GM18520 (cell line): ENCODE measurements around the gene SNTG2.

Source experiments
- ATAC-seq: cut with Tn5 transposase; IDR thresholded peaks from one replicate; pipeline ENCODE4 v1.9.1; 2021; ENCODE audit not compliant: unreplicated experiment

SNTG2 gene

GRCh38 chr2:926259-926793 is 24.3 kb upstream of the SNTG2 start:
- ATAC-seq = no peak

- ATAC-seq = no peak
Measured at GRCh38 chr2:926896-927295, 23.8 kb upstream of the SNTG2 start.

DNA sequence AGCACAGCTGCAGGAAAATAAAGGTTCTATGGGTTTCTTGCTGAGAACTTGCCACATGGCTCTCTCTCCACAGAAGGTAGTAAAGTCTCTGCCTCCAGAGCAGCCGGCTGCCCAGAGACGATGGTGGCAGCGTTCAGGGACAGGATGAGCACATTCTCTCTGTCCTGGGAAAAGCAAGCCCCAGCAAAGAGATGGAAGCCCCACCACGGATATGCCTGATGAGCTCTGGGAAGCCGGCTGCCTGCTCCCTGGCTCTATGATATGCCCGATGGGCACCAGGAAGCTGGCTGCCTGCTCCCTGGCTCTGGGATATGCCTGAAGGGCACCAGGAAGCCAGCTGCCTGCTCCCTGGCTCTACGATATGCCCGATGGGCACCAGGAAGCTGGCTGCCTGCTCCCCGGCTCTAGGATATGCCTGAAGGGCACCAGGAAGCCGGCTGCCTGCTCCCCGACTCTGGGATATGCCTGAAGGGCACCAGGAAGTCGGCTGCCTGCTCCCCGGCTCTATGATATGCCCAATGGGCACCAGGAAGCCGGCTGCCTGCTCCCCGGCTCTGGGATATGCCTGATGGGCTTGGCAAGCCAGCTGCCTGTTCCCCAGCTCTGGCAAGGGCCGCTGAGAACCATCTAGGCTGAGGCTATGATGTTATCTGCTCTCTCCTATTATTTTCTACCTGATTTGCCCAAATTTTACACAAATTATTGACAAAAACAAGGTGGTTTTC is 21.5 kb upstream of the SNTG2 start:
- no peak for ATAC-seq

GRCh38 chr2:929925-930324 is 20.7 kb upstream of the SNTG2 start:
- ATAC-seq = no peak

GRCh38 chr2:930935-931334 is 19.7 kb upstream of the SNTG2 start:
- no peak for ATAC-seq

DNA sequence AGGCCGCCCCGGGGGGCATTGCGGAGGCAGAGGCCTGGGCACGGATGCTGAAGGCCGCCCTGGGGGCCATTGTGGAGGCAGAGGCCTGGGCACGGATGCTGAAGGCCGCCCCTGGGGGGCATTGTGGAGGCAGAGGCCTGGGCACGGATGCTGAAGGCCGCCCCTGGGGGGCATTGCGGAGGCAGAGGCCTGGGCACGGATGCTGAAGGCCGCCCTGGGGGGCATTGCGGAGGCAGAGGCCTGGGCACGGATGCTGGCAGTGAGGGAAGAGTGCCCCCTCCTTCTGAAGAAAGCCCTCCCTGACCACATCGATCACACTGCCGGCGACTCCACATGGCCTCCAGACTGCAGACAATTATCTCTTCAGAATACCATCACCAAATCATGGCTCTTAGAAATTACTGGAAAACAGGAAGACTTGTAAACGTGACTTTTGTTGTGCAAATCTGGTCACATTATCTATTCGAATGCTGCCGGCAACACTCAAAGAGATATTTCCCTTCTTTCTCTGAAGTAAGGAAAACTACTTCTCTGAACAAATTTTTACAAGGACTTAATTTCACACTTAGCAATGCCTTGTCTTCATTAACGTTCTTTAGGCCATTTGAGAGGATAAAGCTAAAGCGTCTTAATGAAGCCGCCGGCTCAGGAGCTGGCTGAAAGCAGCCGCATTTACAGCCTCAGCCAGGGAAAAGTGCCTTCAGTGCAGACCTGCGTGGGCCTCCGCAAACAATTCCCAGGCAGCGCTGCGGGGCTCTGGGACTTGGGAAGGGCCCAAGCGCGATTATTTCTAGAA is 18.1 kb upstream of the SNTG2 start:
- ATAC-seq = no peak

DNA sequence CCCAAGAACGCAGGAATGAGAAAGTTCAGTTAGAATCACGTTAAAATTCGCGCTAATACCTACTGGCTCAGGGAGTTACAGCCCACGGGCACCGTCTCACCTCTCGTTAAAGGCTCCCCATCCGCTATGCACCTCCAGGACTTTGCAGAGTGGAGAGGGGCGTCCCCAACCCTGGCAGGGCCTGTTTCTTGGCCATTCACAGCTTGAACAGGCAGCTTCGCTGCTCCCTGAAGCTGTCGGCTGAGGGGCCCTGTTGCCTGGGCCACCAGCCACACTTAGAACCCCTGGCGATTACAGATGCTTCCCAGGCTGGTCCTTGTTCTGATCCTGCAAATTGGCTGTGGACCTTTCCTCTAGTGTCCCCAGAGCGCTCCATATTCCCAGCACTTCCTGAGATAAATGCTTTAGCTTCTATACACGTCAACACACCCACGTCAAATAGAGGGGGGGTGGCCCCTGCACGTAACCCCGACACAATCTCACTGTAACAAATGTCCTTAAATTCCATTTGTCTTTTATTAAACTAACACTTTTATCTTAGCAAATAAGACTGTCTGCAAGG is 16.8 kb upstream of the SNTG2 start:
- ATAC-seq = no peak

DNA sequence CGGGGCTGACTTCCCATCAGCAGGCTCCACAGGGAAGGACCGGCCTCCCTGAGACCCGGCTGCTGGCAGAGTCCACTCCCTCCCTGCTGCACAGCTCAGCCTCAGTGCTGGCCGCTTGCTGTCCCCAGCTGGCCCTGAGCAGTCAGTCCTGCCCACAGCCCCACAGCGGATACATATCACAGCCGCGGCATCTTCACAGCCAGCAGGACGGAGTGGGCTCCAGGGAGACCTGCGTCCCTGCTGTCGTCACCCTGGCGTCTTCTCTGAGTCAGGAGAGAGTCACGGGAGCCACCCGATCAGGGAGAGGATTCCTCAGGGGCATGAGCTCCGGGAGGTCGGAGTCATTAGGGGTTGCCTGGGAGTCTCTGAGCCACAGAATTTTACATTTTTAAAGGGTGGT is 13.1 kb upstream of the SNTG2 start:
- ATAC-seq = no peak

- no peak for ATAC-seq
Measured at GRCh38 chr2:938181-939005, 12.3 kb upstream of the SNTG2 start.

GRCh38 chr2:939936-940601 is 10.6 kb upstream of the SNTG2 start:
- no peak for ATAC-seq

GRCh38 chr2:941871-942270 is 8.8 kb upstream of the SNTG2 start:
- ATAC-seq = no peak

- no peak for ATAC-seq
Measured at GRCh38 chr2:942775-943460, 7.7 kb upstream of the SNTG2 start.

GRCh38 chr2:943461-943797 is 7.2 kb upstream of the SNTG2 start:
- ATAC-seq = no peak

GRCh38 chr2:943821-944220 is 6.8 kb upstream of the SNTG2 start:
- no peak for ATAC-seq

- ATAC-seq = no peak
Measured at GRCh38 chr2:944693-945092, 6.0 kb upstream of the SNTG2 start.

- ATAC-seq = no peak
Measured at GRCh38 chr2:945104-945503, 5.5 kb upstream of the SNTG2 start.

- no peak for ATAC-seq
Measured at GRCh38 chr2:946073-946948, 4.3 kb upstream of the SNTG2 start.

DNA sequence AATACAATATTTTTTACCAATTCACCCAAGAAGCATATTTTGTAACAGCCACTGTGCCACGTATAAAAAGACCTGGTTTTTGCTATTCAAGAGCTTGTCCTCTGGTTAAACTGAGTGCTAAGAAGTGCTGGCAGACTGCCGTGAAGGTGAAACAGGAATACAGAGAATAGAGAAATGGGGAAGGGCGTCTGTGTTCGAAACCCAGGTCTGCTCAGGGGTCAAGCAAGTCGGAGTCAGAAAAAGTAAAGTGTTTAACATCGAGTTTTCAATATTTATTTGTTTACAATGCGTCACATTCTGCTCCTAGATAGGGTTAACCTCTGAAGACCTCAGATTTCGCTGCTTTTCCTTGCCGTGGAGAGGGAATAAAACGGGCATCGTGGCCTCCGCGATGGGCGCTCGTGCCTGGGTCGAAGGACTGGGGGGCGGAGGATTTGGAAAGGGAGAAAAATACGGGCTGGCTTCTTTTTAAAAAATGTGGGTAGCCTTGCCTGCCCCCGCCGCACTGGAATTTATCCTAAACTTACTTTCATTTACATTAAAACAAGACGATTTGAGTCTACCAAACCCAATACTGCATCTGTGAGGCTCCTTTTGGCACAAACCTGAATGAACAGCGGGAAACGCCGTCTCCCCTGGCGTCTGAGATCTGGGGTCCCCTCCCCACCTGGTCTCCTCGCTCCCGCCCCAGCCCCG is 1.1 kb upstream of the SNTG2 start:
- no peak for ATAC-seq
